Ovary (tissue), 3 donors: ENCODE data around the gene GLIS2.

Experiments
- CTCF ChIP-seq, 3 donors: fragments of 450-650 bp in 2 of 3; fragments of 200-600 bp in 1 of 3; IDR thresholded peaks; one replicate each; pipeline versions ENCODE4 v1.5.1 to v1.8.0; 2016 to 2022; ENCODE audit warnings: antibody characterized with exemption in 3 of 3, mild to moderate bottlenecking in 1 of 3
- EP300 ChIP-seq: sonication (generic); formaldehyde crosslinking; IDR thresholded peaks from one replicate; pipeline ENCODE4 v1.6.1; 2017; ENCODE audit warnings: antibody characterized with exemption
- POLR2A ChIP-seq: fragments of 450-650 bp; IDR thresholded peaks from one replicate; pipeline ENCODE4 v1.6.1; 2017; ENCODE audit warnings: antibody characterized with exemption, mild to moderate bottlenecking, moderate library complexity
- donor health status: DM: no; HTN: no; CAD: no.

- no peak for TF ChIP-seq CTCF (IDR thresholded peaks at IDR 0.05)
- TF ChIP-seq POLR2A: no peak
- TF ChIP-seq EP300: no peak
These were observed 37.0 kb downstream of the GLIS2 start for GRCh38 chr16:4352843-4353242.
